ENCODE results near the gene GRIFIN.

GRCh38 chr7:2521952-2522591 lies 45.9 kb upstream of the GRIFIN start:
- TF ChIP-seq POLR2A (IDR thresholded peaks at IDR 0.05), result no peak
- TF ChIP-seq CTCF (IDR thresholded peaks at IDR 0.05), result no peak

Measured in sigmoid colon (tissue), 3 donors.